A549 (cell line): ENCODE data around the gene ATF6B. TPM values are rescaled to one million over a fixed set of nuclear protein-coding genes. Genes with fewer than 3 reads are reported as not detected.

Experiments used
- ATAC-seq, 2 experiments: fragments of 200-7000 bp in 1 of 2; fragments of >200 bp in 1 of 2; cut with Nextera tagmentation in 1 of 2; cut with Tn5 transposase in 1 of 2; 3 replicates each; pipeline versions ENCODE4 v1.8.0 to v1.9.1; 2018 to 2020; ENCODE audit warnings: mild to moderate bottlenecking in 1 of 2, moderate library complexity in 1 of 2
- CTCF ChIA-PET: fragments of 300-600 bp; sonication (Branson Sonifier 250); formaldehyde crosslinking; extraction: SDS; loops from one replicate; lab custom pipeline; 2021; ENCODE audit warnings: antibody characterized with exemption, inconsistent platforms; lab: Yijun Ruan, JAX
- POLR2A ChIA-PET: fragments of 350-600 bp; formaldehyde crosslinking; extraction: SDS; loops from one replicate; lab custom pipeline; 2021; ENCODE audit warnings: antibody characterized with exemption, inconsistent platforms; lab: Yijun Ruan, JAX
- DNase-seq, 2 experiments: peaks; one replicate each; pipeline versions ENCODE4 v3.0.0 to v3.0.0-alpha.2; 2011 to 2016; ENCODE audit warnings: low read depth in 1 of 2, low spot score in 1 of 2
- FAIRE-seq: peaks from 2 replicates; lab custom pipeline; 2011; peaks lifted over from hg19 to GRCh38; lab: Jason Lieb, UNC
- H3K27ac ChIP-seq, 2 experiments: fragments of >200 bp; sonication (Bioruptor Twin); formaldehyde crosslinking; 3 replicates each; pipeline ENCODE4 v1.5.1; 2016 to 2017
- H3K4me1 ChIP-seq: fragments of >200 bp; sonication (Bioruptor Twin); formaldehyde crosslinking; 3 replicates; pipeline ENCODE4 v1.6.1; 2016
- H3K4me2 ChIP-seq: fragments of >200 bp; sonication (Bioruptor Twin); formaldehyde crosslinking; 3 replicates; pipeline ENCODE4 v1.6.1; 2016
- H3K4me3 ChIP-seq: fragments of >200 bp; sonication (Bioruptor Twin); formaldehyde crosslinking; 3 replicates; pipeline ENCODE4 v1.5.1; 2016
- H3K9me3 ChIP-seq: fragments of >200 bp; sonication (Bioruptor Twin); formaldehyde crosslinking; 3 replicates; pipeline ENCODE4 v1.6.1; 2016
- CBX2 ChIP-seq: fragments of 200-600 bp; sonication (generic); IDR thresholded peaks from 2 replicates; pipeline ENCODE4 v1.6.1; 2016; ENCODE audit warnings: low read depth, mild to moderate bottlenecking, borderline replicate concordance
- CBX8 ChIP-seq: fragments of 200-600 bp; sonication (generic); IDR thresholded peaks from 2 replicates; pipeline ENCODE4 v1.6.1; 2016
- CEBPB ChIP-seq, 2 experiments: fragments of >200 bp in 1 of 2; sonication (Bioruptor Twin) in 1 of 2; formaldehyde crosslinking in 1 of 2; IDR thresholded peaks; 2 replicates each; pipeline ENCODE4 v1.6.1; 2012 to 2016
- E2F6 ChIP-seq: IDR thresholded peaks from 2 replicates; pipeline ENCODE4 v1.6.1; 2012; ENCODE audit warnings: low read depth, borderline replicate concordance
- FOSB ChIP-seq: fragments of 250-450 bp; sonication (Bioruptor Pico); IDR thresholded peaks from 2 replicates; pipeline ENCODE4 v1.5.0; 2020; ENCODE audit warnings: mild to moderate bottlenecking, moderate library complexity
- HDAC2 ChIP-seq: fragments of 200-600 bp; sonication (generic); IDR thresholded peaks from 2 replicates; pipeline ENCODE4 v1.6.1; 2016
- HEYL ChIP-seq: fragments of 250-450 bp; sonication (Bioruptor Pico); IDR thresholded peaks from 2 replicates; pipeline ENCODE4 v1.8.0; 2021; ENCODE audit warnings: mild to moderate bottlenecking, moderate library complexity
- HOXA7 ChIP-seq: fragments of 250-450 bp; sonication (Bioruptor Pico); IDR thresholded peaks from 2 replicates; pipeline ENCODE4 v1.5.0; 2020; ENCODE audit warnings: mild to moderate bottlenecking, moderate library complexity
- HOXB13 ChIP-seq: fragments of 250-450 bp; sonication (Bioruptor Pico); IDR thresholded peaks from 2 replicates; pipeline ENCODE4 v1.5.0; 2020; ENCODE audit warnings: low read depth, mild to moderate bottlenecking, moderate library complexity
- KDM1A ChIP-seq: fragments of 200-600 bp; sonication (generic); IDR thresholded peaks from 2 replicates; pipeline ENCODE4 v1.6.1; 2016; ENCODE audit warnings: low read depth, mild to moderate bottlenecking
- MYC ChIP-seq: IDR thresholded peaks from 2 replicates; pipeline ENCODE4 v1.6.1; 2012; ENCODE audit warnings: mild to moderate bottlenecking, inconsistent platforms, low read length, improper control_type of control experiment, borderline replicate concordance
- NFE2L2 ChIP-seq: fragments of 150-350 bp; conservative IDR thresholded peaks from 2 replicates; pipeline ENCODE4 v1.6.1; 2014; ENCODE audit warnings: low read length
- NPAS2 ChIP-seq: fragments of 250-450 bp; sonication (Bioruptor Pico); IDR thresholded peaks from 2 replicates; pipeline ENCODE4 v1.8.0; 2022; ENCODE audit warnings: mild to moderate bottlenecking, moderate library complexity, borderline replicate concordance
- NR3C1 ChIP-seq: fragments of >200 bp; sonication (Bioruptor Twin); formaldehyde crosslinking; IDR thresholded peaks from 3 replicates; pipeline ENCODE4 v1.6.1; 2017
- PHF8 ChIP-seq: fragments of 200-600 bp; sonication (generic); IDR thresholded peaks from 2 replicates; pipeline ENCODE4 v1.6.1; 2016; ENCODE audit warnings: low read depth, mild to moderate bottlenecking, antibody characterized with exemption, moderate library complexity, borderline replicate concordance
- RARB ChIP-seq: fragments of 250-450 bp; sonication (Bioruptor Pico); IDR thresholded peaks from 2 replicates; pipeline ENCODE4 v1.8.0; 2021; ENCODE audit warnings: mild to moderate bottlenecking, moderate library complexity
- RFX5 ChIP-seq: fragments of 450-650 bp; IDR thresholded peaks from 2 replicates; pipeline ENCODE4 v1.7.1; 2014; ENCODE audit warnings: antibody characterized with exemption, mild to moderate bottlenecking, moderate library complexity
- ZC3H11A ChIP-seq: fragments of 450-650 bp; IDR thresholded peaks from 2 replicates; pipeline ENCODE4 v1.6.1; 2014; ENCODE audit warnings: antibody characterized with exemption, mild to moderate bottlenecking
- ZFP36 ChIP-seq: fragments of 450-650 bp; IDR thresholded peaks from 2 replicates; pipeline ENCODE4 v1.6.1; 2014; ENCODE audit warnings: borderline replicate concordance; ENCODE audit not compliant: partially characterized antibody
- WGBS: methylation state at CpG from one replicate; pipeline ENCODE4 v1.1.6; 2017; ENCODE audit errors: missing lambda C conversion rate; 5-methylcytosine and 5-hydroxymethylcytosine counted together
- polyA plus RNA-seq, 4 experiments: library from polyadenylated mRNA; depleted of rRNA in 3 of 4; stranded (reverse); fragments of >200 nt; fragmentation: RNase III in 1 of 4; extraction: RNeasy Plus Mini Kit Qiagen cat#74134 plus additional on column Dnase treatment in 1 of 4; gene quantifications; 2 replicates in 3 of 4; 3 replicates in 1 of 4; pipeline ENCODE4 v1.2.3, GENCODE V29; 2011 to 2017
- TF ChIP-seq, protein P1 (sequence below): fragments of 200-600 bp; sonication (generic); IDR thresholded peaks from 2 replicates; pipeline ENCODE4 v1.6.1; 2016; ENCODE audit warnings: antibody characterized with exemption, mild to moderate bottlenecking, moderate library complexity
- TF ChIP-seq, protein P2 (sequence below): fragments of >200 bp; sonication (Bioruptor Twin); formaldehyde crosslinking; IDR thresholded peaks from 2 replicates; pipeline ENCODE4 v1.6.1; 2016
- TF ChIP-seq, protein P3 (sequence below): fragments of 250-450 bp; sonication (Bioruptor Pico); IDR thresholded peaks from 2 replicates; pipeline ENCODE4 v1.5.0; 2020; ENCODE audit warnings: low read depth, mild to moderate bottlenecking, moderate library complexity

ATF6B gene
- polyA plus RNA-seq, 2 of the 4 experiments (the other 2 are of a cell fraction): 19.3 to 29.0 TPM

DNA sequence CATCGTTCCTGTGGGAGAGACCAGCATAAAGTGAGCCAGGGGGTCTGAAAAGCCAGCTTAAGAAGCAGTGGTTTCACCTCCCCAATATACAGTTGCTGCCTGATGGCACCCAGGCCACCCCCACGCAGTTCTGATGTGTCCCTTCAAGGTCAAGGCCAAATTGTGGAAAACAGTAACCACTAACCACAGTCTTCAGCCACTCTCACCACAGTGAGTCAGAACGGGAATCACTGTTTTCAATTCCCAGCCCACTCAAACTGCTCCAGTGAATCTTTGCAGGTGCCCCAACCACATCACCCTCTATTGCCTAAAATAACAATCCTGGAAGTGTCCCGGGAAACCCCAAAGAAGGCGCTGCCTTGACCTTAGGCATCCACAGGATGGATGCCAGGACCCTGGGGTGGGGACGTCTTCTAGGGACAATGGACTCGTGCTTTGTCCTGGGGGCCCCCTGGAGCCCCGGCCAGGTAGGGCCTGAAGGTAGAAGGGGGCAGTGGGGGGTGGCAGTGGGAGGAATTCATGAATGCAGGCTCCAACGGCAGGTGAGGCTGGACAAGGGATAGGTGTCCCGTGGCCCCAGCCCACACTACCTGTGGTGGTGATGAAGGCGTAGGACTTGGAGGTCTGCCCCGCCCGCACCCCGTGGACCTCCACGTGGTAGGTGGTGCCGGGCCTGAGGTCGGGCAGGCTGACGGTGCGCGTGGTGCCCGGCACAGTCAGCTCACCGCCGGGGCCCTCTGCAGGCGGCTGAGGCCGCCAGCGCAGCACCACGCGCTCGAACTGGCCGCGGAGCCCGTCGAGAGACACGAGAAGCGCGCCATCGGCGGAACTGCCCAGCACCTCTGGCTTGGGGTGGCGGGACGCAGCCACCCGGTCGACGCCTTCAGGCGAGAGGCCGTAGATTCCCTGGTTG lies 41.1 kb downstream of the ATF6B start (continued):
- TF ChIP-seq, protein P1, sequence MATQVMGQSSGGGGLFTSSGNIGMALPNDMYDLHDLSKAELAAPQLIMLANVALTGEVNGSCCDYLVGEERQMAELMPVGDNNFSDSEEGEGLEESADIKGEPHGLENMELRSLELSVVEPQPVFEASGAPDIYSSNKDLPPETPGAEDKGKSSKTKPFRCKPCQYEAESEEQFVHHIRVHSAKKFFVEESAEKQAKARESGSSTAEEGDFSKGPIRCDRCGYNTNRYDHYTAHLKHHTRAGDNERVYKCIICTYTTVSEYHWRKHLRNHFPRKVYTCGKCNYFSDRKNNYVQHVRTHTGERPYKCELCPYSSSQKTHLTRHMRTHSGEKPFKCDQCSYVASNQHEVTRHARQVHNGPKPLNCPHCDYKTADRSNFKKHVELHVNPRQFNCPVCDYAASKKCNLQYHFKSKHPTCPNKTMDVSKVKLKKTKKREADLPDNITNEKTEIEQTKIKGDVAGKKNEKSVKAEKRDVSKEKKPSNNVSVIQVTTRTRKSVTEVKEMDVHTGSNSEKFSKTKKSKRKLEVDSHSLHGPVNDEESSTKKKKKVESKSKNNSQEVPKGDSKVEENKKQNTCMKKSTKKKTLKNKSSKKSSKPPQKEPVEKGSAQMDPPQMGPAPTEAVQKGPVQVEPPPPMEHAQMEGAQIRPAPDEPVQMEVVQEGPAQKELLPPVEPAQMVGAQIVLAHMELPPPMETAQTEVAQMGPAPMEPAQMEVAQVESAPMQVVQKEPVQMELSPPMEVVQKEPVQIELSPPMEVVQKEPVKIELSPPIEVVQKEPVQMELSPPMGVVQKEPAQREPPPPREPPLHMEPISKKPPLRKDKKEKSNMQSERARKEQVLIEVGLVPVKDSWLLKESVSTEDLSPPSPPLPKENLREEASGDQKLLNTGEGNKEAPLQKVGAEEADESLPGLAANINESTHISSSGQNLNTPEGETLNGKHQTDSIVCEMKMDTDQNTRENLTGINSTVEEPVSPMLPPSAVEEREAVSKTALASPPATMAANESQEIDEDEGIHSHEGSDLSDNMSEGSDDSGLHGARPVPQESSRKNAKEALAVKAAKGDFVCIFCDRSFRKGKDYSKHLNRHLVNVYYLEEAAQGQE: no peak
- no peak for TF ChIP-seq NR3C1
- no peak for TF ChIP-seq PHF8
- no peak for TF ChIP-seq CEBPB (IDR thresholded peaks at IDR 0.05)
- no peak for TF ChIP-seq KDM1A
- TF ChIP-seq RFX5: no peak
- TF ChIP-seq, all 56 proteins: peak for 0

DNA sequence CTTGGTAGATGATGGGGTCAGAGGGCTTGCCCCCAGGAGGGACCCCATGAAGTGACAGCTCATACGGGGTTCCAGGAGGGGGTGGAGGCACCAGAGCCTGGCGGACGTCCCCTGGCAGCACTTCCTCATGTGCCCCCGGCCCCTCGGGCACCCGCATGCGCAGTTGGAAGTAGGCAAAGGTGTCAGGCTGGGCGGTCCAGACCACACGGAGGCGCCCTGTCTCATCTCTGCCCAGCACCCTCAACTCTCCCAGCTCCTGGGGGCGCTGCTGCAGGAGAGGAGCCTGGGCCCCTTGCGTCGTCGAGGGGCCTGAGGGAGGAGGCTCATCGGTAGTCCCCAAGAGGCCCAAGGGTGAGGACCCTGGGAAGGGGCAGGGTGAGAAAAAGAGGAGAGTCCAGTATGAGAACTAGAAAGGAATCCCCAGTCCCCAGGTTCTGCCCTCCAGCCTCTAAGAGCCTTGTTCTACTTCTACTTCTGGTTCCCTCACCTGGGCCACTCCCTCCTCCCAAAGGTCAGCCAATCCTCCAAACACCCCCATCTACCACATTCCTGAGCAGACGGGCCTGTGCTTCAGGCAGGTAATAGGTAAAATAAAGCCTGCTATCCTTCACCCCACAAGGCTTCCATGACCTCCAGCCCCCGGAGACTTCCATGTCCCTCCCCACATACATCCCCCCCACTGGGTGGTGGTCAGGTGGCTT lies 42.1 kb downstream of the ATF6B start:
- no peak overlapping the region for H3K4me2 ChIP-seq
- DNase-seq: no peak
- TF ChIP-seq HEYL (CRISPR knock-in tag): no peak
- no peak for TF ChIP-seq ZFP36
- no peak for TF ChIP-seq CBX8
- TF ChIP-seq, protein P2, sequence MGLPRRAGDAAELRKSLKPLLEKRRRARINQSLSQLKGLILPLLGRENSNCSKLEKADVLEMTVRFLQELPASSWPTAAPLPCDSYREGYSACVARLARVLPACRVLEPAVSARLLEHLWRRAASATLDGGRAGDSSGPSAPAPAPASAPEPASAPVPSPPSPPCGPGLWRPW: no peak
- TF ChIP-seq NPAS2 (CRISPR knock-in tag): no peak
- TF ChIP-seq CBX2: no peak
- no peak for TF ChIP-seq HDAC2
- TF ChIP-seq, protein P1: no peak
- no peak for TF ChIP-seq ZC3H11A
- TF ChIP-seq MYC: no peak
- TF ChIP-seq HOXB13 (CRISPR knock-in tag): no peak
- TF ChIP-seq E2F6: no peak
- TF ChIP-seq HOXA7 (CRISPR knock-in tag): no peak
- TF ChIP-seq, protein P3, sequence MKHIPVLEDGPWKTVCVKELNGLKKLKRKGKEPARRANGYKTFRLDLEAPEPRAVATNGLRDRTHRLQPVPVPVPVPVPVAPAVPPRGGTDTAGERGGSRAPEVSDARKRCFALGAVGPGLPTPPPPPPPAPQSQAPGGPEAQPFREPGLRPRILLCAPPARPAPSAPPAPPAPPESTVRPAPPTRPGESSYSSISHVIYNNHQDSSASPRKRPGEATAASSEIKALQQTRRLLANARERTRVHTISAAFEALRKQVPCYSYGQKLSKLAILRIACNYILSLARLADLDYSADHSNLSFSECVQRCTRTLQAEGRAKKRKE (CRISPR knock-in tag): no peak
- no peak for TF ChIP-seq FOSB (CRISPR knock-in tag)
- no peak for TF ChIP-seq NFE2L2
- no peak for TF ChIP-seq RARB (CRISPR knock-in tag)
- no peak overlapping the region for H3K27ac ChIP-seq
- no peak overlapping the region for H3K4me3 ChIP-seq
- no peak for FAIRE-seq
- ATAC-seq: no peak
- WGBS: 82% methylated on average over 11 of the region's 17 CpGs
- H3K4me1 ChIP-seq: peaks cover 7% of the 10 kb centered on the region; the same call in 1 of the 3 replicates
- no peaks in the 10 kb centered on the region for H3K9me3 ChIP-seq
- CTCF ChIA-PET: interaction anchor here (0.9 to 1.6 kb wide), 3 partner anchors 9 to 38 kb away, joined by 3 to 5 read pairs (median 3); no protein-coding TSS in a partner anchor
- POLR2A ChIA-PET: no interaction called here
